Liver (tissue), 9 donors: ENCODE results near the gene ARHGAP19. TPM values are rescaled to one million over a fixed set of nuclear protein-coding genes. Genes with fewer than 3 reads are reported as not detected.

Experiments used
- DNase-seq: peaks from one replicate; pipeline ENCODE4 v3.0.0-alpha.2; 2017; ENCODE audit warnings: low spot score
- H3K27ac ChIP-seq, 2 donors: one replicate each; pipeline ENCODE4 v1.7.0; 2013; ENCODE audit warnings: inconsistent platforms in 2 of 2, low read length in 2 of 2, control low read depth in 1 of 2, low read depth in 1 of 2, mild to moderate bottlenecking in 1 of 2
- H3K27me3 ChIP-seq, 4 donors: one replicate each; pipeline versions ENCODE4 v1.6.1 to v1.7.0; 2013; ENCODE audit warnings: low read length in 3 of 4, inconsistent platforms in 1 of 4, mild to moderate bottlenecking in 1 of 4, moderate library complexity in 1 of 4; ENCODE audit not compliant: control insufficient read depth in 4 of 4, insufficient read depth in 4 of 4
- H3K36me3 ChIP-seq, 4 donors: one replicate each; pipeline versions ENCODE4 v1.6.1 to v1.7.0; 2013; ENCODE audit warnings: low read length in 3 of 4, mild to moderate bottlenecking in 3 of 4, low read depth in 1 of 4, moderate library complexity in 1 of 4; ENCODE audit not compliant: control insufficient read depth in 4 of 4, insufficient read depth in 3 of 4
- H3K4me1 ChIP-seq, 4 donors: one replicate each; pipeline versions ENCODE4 v1.6.1 to v1.7.0; 2013; ENCODE audit warnings: low read length in 3 of 4, mild to moderate bottlenecking in 3 of 4, moderate library complexity in 1 of 4; ENCODE audit not compliant: control insufficient read depth in 4 of 4, insufficient read depth in 4 of 4
- H3K4me3 ChIP-seq, 3 donors: one replicate each; pipeline versions ENCODE4 v1.6.1 to v1.7.0; 2013; ENCODE audit warnings: low read length in 3 of 3, control low read depth in 1 of 3, low read depth in 1 of 3, mild to moderate bottlenecking in 1 of 3
- H3K9ac ChIP-seq, 2 donors: one replicate each; pipeline ENCODE4 v1.7.0; 2013; ENCODE audit warnings: low read length in 2 of 2, mild to moderate bottlenecking in 2 of 2, moderate library complexity in 2 of 2, control low read depth in 1 of 2, low read depth in 1 of 2
- H3K9me3 ChIP-seq, 4 donors: one replicate each; pipeline versions ENCODE4 v1.6.1 to v1.7.0; 2013; ENCODE audit warnings: low read length in 3 of 4; ENCODE audit not compliant: control insufficient read depth in 4 of 4
- ATF3 ChIP-seq: IDR thresholded peaks from 2 replicates; pipeline ENCODE4 v1.6.1; 2016; ENCODE audit warnings: antibody characterized with exemption
- CTCF ChIP-seq: fragments of 150-350 bp; IDR thresholded peaks from 2 replicates; pipeline ENCODE4 v1.5.1; 2017; ENCODE audit warnings: improper control_type of control experiment, low read depth, low read length; ENCODE audit not compliant: missing input control
- EGR1 ChIP-seq, 2 donors: IDR thresholded peaks; 2 replicates each; pipeline ENCODE4 v1.6.1; 2016 to 2018; ENCODE audit warnings: antibody characterized with exemption in 2 of 2, low read depth in 2 of 2
- FOXA1 ChIP-seq: IDR thresholded peaks from 2 replicates; pipeline ENCODE4 v1.6.1; 2016; ENCODE audit warnings: antibody characterized with exemption
- FOXA2 ChIP-seq: IDR thresholded peaks from 2 replicates; pipeline ENCODE4 v1.6.1; 2016; ENCODE audit warnings: antibody characterized with exemption
- GABPA ChIP-seq, 2 donors: IDR thresholded peaks in 1 of 2; conservative IDR thresholded peaks in 1 of 2; 2 replicates each; pipeline ENCODE4 v1.6.1; 2016; ENCODE audit warnings: antibody characterized with exemption in 2 of 2, mild to moderate bottlenecking in 1 of 2, moderate library complexity in 1 of 2
- HNF4A ChIP-seq, 2 donors: conservative IDR thresholded peaks; 2 replicates each; pipeline ENCODE4 v1.6.1; 2016; ENCODE audit warnings: antibody characterized with exemption in 2 of 2, mild to moderate bottlenecking in 2 of 2
- HNF4G ChIP-seq: IDR thresholded peaks from 2 replicates; pipeline ENCODE4 v1.6.1; 2016; ENCODE audit warnings: antibody characterized with exemption
- JUND ChIP-seq, 2 donors: IDR thresholded peaks; 2 replicates each; pipeline ENCODE4 v1.6.1; 2016; ENCODE audit warnings: antibody characterized with exemption in 2 of 2
- MAX ChIP-seq: IDR thresholded peaks from 2 replicates; pipeline ENCODE4 v1.6.1; 2016; ENCODE audit warnings: antibody characterized with exemption
- NR2F2 ChIP-seq: IDR thresholded peaks from 2 replicates; pipeline ENCODE4 v1.6.1; 2016; ENCODE audit warnings: antibody characterized with exemption
- RAD21 ChIP-seq, 2 donors: IDR thresholded peaks; 2 replicates each; pipeline ENCODE4 v1.6.1; 2016; ENCODE audit warnings: antibody characterized with exemption in 2 of 2, mild to moderate bottlenecking in 2 of 2
- REST ChIP-seq: IDR thresholded peaks from 2 replicates; pipeline ENCODE4 v1.6.1; 2016; ENCODE audit warnings: antibody characterized with exemption, mild to moderate bottlenecking
- RXRA ChIP-seq, 2 donors: IDR thresholded peaks; 2 replicates each; pipeline ENCODE4 v1.6.1; 2017 to 2018; ENCODE audit warnings: antibody characterized with exemption in 2 of 2, mild to moderate bottlenecking in 1 of 2
- SP1 ChIP-seq: IDR thresholded peaks from 2 replicates; pipeline ENCODE4 v1.6.1; 2018; ENCODE audit warnings: antibody characterized with exemption, mild to moderate bottlenecking
- TAF1 ChIP-seq: conservative IDR thresholded peaks from 2 replicates; pipeline ENCODE4 v1.6.1; 2016; ENCODE audit warnings: antibody characterized with exemption, mild to moderate bottlenecking
- YY1 ChIP-seq: IDR thresholded peaks from 2 replicates; pipeline ENCODE4 v1.6.1; 2016; ENCODE audit warnings: antibody characterized with exemption, mild to moderate bottlenecking
- ZBTB33 ChIP-seq: IDR thresholded peaks from 2 replicates; pipeline ENCODE4 v1.6.1; 2016; ENCODE audit warnings: antibody characterized with exemption
- WGBS: extraction: QIAGEN DNeasy Blood & Tissue Kit; methylation state at CpG from one replicate; pipeline ENCODE4 v1.1.7; 2013; 5-methylcytosine and 5-hydroxymethylcytosine counted together
- polyA plus RNA-seq, 2 donors: library from polyadenylated mRNA; stranded (reverse) in 1 of 2; unstranded in 1 of 2; fragments of 200-250 nt in 1 of 2; fragments of >200 nt in 1 of 2; fragmentation: Nextera tagmentation in 1 of 2; extraction: Ambion mirVana in 1 of 2; gene quantifications; one replicate each; pipeline versions ENCODE4 v1.2.1 to v1.2.3, GENCODE V29; 2013 to 2015
- total RNA-seq, 2 donors: library from RNA; depleted of rRNA; stranded (reverse); fragments of >200 nt; gene quantifications; one replicate each; pipeline ENCODE4 v1.2.3, GENCODE V29; 2014
- donor health status: healthy.
- donor health status: healthy.
- donor health status: healthy.
- donor health status: healthy.
- donor health status: healthy.

Gene ARHGAP19
- total and polyA plus RNA-seq, 4 donors = 1.6 to 23.4 (median 3.6) TPM

- Histone ChIP-seq H3K27me3 (no peaks in the 10 kb centered on the region), H3K36me3 (no peaks in the 10 kb centered on the region), H3K9ac (no peak overlapping the region), H3K4me1 (peaks cover 4 to 38% (median 23%) of the 10 kb centered on the region in 4 donors), H3K9me3 (no peaks in the 10 kb centered on the region), H3K27ac (peak overlapping the region; percentile 39 to 76), H3K4me3 (no peak overlapping the region)
- no peak for TF ChIP-seq GABPA (IDR thresholded peaks at IDR 0.05 in 1 of 2, conservative IDR thresholded peaks at IDR 0.05 in 1 of 2)
- TF ChIP-seq JUND (IDR thresholded peaks at IDR 0.05) = no peak
- TF ChIP-seq RAD21 (IDR thresholded peaks at IDR 0.05) = no peak
- no peak for TF ChIP-seq CTCF
- TF ChIP-seq REST = no peak
- no peak for TF ChIP-seq SP1
- no peak for TF ChIP-seq ATF3
- no peak for TF ChIP-seq HNF4A (conservative IDR thresholded peaks at IDR 0.05)
- TF ChIP-seq EGR1 (IDR thresholded peaks at IDR 0.05; ENCODE audit: low read depth in 2 of 2) = no peak
- TF ChIP-seq FOXA1 = no peak
- no peak for TF ChIP-seq ZBTB33
- TF ChIP-seq RXRA (IDR thresholded peaks at IDR 0.05) = no peak
- WGBS = 60% methylated on average over 3 of the region's 3 CpGs
- no peak for DNase-seq
These were observed 5.8 kb upstream of the ARHGAP19 start for GRCh38 chr10:97298223-97298571.

GRCh38 chr10:97297556-97298222 is 5.3 kb upstream of the ARHGAP19 start:
- H3K4me1 ChIP-seq = peaks cover 4 to 41% (median 26%) of the 10 kb centered on the region in 4 donors
- H3K9ac ChIP-seq = peak overlapping the region in 1 of 2 donors; percentile 48
- no peaks in the 10 kb centered on the region for H3K27me3 ChIP-seq
- no peak overlapping the region for H3K4me3 ChIP-seq
- H3K9me3 ChIP-seq = no peaks in the 10 kb centered on the region
- 36% methylated on average over 8 of the region's 8 CpGs for WGBS
- no peaks in the 10 kb centered on the region for H3K36me3 ChIP-seq
- peak overlapping the region; percentile 39 to 76 for H3K27ac ChIP-seq
- no peak for DNase-seq
- TF ChIP-seq EGR1 (IDR thresholded peaks at IDR 0.05; ENCODE audit: low read depth in 2 of 2) (no peak), RXRA (IDR thresholded peaks at IDR 0.05) (peak in 1 of 2 donors; percentile 40), HNF4G (no peak), HNF4A (conservative IDR thresholded peaks at IDR 0.05) (peak in 1 of 2 donors; percentile 14), NR2F2 (peak; percentile 40), GABPA (IDR thresholded peaks at IDR 0.05 in 1 of 2, conservative IDR thresholded peaks at IDR 0.05 in 1 of 2) (no peak), YY1 (peak; percentile 32), FOXA2 (no peak), MAX (no peak), ATF3 (no peak), JUND (IDR thresholded peaks at IDR 0.05) (no peak), TAF1 (no peak), REST (no peak), SP1 (peak; percentile 59), FOXA1 (no peak), RAD21 (IDR thresholded peaks at IDR 0.05) (peak in 1 of 2 donors; percentile 26)
